Measurements from ENCODE around the gene STEAP1B. TPM values are rescaled to one million over a fixed set of nuclear protein-coding genes. Genes with fewer than 3 reads are reported as not detected.

STEAP1B gene
- total RNA-seq, 2 experiments from 2014 or later, result not detected

DNA sequence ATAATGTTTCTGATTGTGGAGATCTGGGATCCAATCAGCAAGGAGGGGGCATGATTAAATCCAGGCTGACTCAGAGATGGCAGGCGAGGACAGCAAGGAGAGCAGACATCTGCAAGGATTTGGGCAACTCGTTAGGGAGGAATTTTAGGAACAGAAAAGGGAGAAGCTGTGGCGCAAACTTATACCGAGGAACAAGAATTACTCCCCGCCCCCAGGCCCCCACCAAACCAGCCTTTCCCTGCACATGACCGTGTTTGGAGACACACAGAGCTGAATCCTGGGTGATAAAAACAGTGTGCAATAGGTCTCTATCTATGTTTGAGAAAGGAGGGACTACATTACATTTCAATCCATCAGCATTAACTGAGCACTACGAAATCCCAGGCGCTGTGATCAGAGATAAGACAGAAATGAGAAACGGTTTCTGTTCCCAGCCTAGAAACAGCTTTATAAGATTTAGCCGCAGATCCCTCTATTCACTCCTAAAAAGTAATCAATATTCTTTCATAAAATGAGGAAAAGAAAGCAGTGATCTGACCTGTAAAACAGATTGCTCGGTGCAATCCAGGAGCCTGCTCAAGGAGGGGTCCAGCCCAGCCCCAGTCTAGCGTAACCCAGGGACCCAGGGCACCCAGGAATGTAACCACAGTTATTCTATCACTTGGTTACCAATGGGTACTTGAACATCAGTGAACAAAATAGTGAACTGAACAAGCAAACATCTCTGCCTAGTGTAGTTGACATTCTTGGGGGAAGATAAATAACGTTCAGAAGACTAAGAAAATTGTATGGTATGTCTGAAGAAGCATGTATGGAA, 105.9 kb downstream of the STEAP1B start:
- H3K4me1 Mint-ChIP-seq (ENCODE audit: low read depth), result no peaks in the 10 kb centered on the region
- ChIA-PET CTCF (no interaction called here), POLR2A (no interaction called here)
- H3K4me3 ChIP-seq (ENCODE audit: low read length), result no peak overlapping the region
- DNase-seq, result no peak
- no peaks in the 10 kb centered on the region for H3K27me3 Mint-ChIP-seq
- intact Hi-C loops (cut with DNase I, micrococcal nuclease), result no loop called here
- no peak overlapping the region for H3K4me3 Mint-ChIP-seq
- H3K27ac ChIP-seq (ENCODE audit: low read depth in 1 of 2, low read length in 2 of 2), result no peak overlapping the region
- ATAC-seq (ENCODE audit: poor library complexity), result no peak
- H3K4me1 ChIP-seq (ENCODE audit: insufficient read depth, low read length), result no peaks in the 10 kb centered on the region
- no peaks in the 10 kb centered on the region for H3K9me3 Mint-ChIP-seq
- no peaks in the 10 kb centered on the region for H3K36me3 Mint-ChIP-seq (ENCODE audit: low read depth)
- H3K27ac Mint-ChIP-seq, result no peak overlapping the region
- TF ChIP-seq, protein P1, sequence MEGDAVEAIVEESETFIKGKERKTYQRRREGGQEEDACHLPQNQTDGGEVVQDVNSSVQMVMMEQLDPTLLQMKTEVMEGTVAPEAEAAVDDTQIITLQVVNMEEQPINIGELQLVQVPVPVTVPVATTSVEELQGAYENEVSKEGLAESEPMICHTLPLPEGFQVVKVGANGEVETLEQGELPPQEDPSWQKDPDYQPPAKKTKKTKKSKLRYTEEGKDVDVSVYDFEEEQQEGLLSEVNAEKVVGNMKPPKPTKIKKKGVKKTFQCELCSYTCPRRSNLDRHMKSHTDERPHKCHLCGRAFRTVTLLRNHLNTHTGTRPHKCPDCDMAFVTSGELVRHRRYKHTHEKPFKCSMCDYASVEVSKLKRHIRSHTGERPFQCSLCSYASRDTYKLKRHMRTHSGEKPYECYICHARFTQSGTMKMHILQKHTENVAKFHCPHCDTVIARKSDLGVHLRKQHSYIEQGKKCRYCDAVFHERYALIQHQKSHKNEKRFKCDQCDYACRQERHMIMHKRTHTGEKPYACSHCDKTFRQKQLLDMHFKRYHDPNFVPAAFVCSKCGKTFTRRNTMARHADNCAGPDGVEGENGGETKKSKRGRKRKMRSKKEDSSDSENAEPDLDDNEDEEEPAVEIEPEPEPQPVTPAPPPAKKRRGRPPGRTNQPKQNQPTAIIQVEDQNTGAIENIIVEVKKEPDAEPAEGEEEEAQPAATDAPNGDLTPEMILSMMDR (IDR thresholded peaks at IDR 0.05), result no peak
- H3K27me3 ChIP-seq (ENCODE audit: control insufficient read depth in 1 of 2, insufficient read depth in 2 of 2, low read length in 2 of 2), result peaks cover 0 to 2% of the 10 kb centered on the region in 2 experiments
- no peaks in the 10 kb centered on the region for H3K9me3 ChIP-seq (ENCODE audit: control insufficient read depth in 1 of 2, insufficient read depth in 1 of 2, low read length in 2 of 2)
- no peaks in the 10 kb centered on the region for H3K36me3 ChIP-seq (ENCODE audit: insufficient read depth, low read length)

DNA sequence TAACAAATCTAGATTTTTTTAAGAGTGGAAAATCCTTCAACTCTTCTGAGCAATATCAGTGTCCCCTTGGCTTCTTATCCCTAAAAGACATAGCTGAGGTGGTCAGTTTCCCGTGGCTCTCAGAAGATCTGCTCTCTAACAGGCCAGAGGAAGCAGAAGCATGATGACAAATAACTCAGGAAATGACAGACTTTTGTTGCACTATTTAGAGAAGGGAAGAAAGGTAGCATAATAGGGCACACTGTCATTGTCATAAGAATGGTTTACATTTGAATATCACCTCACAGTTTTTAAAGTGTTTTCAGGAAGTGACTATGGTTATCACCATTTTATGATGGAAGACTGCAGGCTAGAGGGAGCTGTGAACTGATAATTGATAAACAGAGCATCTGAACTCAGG, 109.5 kb downstream of the STEAP1B start:
- Mint-ChIP-seq H3K27ac (no peak overlapping the region), H3K4me3 (no peak overlapping the region), H3K27me3 (no peaks in the 10 kb centered on the region), H3K4me1 (ENCODE audit: low read depth) (no peaks in the 10 kb centered on the region), H3K9me3 (no peaks in the 10 kb centered on the region), H3K36me3 (ENCODE audit: low read depth) (no peaks in the 10 kb centered on the region)
- H3K4me3 ChIP-seq (ENCODE audit: low read length), result no peak overlapping the region
- no peaks in the 10 kb centered on the region for H3K9me3 ChIP-seq (ENCODE audit: control insufficient read depth in 1 of 2, insufficient read depth in 1 of 2, low read length in 2 of 2)
- CTCF ChIA-PET, result no interaction called here
- TF ChIP-seq, protein P1 (IDR thresholded peaks at IDR 0.05), result no peak
- POLR2A ChIA-PET, result no interaction called here
- no peak overlapping the region for H3K27ac ChIP-seq (ENCODE audit: low read depth in 1 of 2, low read length in 2 of 2)
- ATAC-seq (ENCODE audit: poor library complexity), result no peak
- peaks cover 0 to 2% of the 10 kb centered on the region in 2 experiments for H3K27me3 ChIP-seq (ENCODE audit: control insufficient read depth in 1 of 2, insufficient read depth in 2 of 2, low read length in 2 of 2)
- no peaks in the 10 kb centered on the region for H3K36me3 ChIP-seq (ENCODE audit: insufficient read depth, low read length)
- intact Hi-C loops (cut with DNase I, micrococcal nuclease), result no loop called here
- DNase-seq, result no peak
- H3K4me1 ChIP-seq (ENCODE audit: insufficient read depth, low read length), result no peaks in the 10 kb centered on the region

GRCh38 chr7:22389892-22390291, 110.1 kb downstream of the STEAP1B start:
- ATAC-seq (ENCODE audit: poor library complexity), result no peak
- TF ChIP-seq, protein P1 (IDR thresholded peaks at IDR 0.05), result no peak
- H3K36me3 ChIP-seq (ENCODE audit: insufficient read depth, low read length), result no peaks in the 10 kb centered on the region
- H3K4me1 Mint-ChIP-seq (ENCODE audit: low read depth), result no peaks in the 10 kb centered on the region
- peaks cover 0 to 2% of the 10 kb centered on the region in 2 experiments for H3K27me3 ChIP-seq (ENCODE audit: control insufficient read depth in 1 of 2, insufficient read depth in 2 of 2, low read length in 2 of 2)
- H3K36me3 Mint-ChIP-seq (ENCODE audit: low read depth), result no peaks in the 10 kb centered on the region
- H3K27ac Mint-ChIP-seq, result no peak overlapping the region
- ChIA-PET POLR2A (no interaction called here), CTCF (no interaction called here)
- H3K27ac ChIP-seq (ENCODE audit: low read depth in 1 of 2, low read length in 2 of 2), result no peak overlapping the region
- no peaks in the 10 kb centered on the region for H3K9me3 Mint-ChIP-seq
- intact Hi-C loops (cut with DNase I, micrococcal nuclease), result no loop called here
- H3K9me3 ChIP-seq (ENCODE audit: control insufficient read depth in 1 of 2, insufficient read depth in 1 of 2, low read length in 2 of 2), result no peaks in the 10 kb centered on the region
- peaks cover 4% of the 10 kb centered on the region for H3K27me3 Mint-ChIP-seq
- DNase-seq, result no peak
- H3K4me3 Mint-ChIP-seq, result no peak overlapping the region
- no peak overlapping the region for H3K4me3 ChIP-seq (ENCODE audit: low read length)
- H3K4me1 ChIP-seq (ENCODE audit: insufficient read depth, low read length), result no peaks in the 10 kb centered on the region

Measured in CD4-positive, alpha-beta T cell (primary cell).